Effector memory CD4-positive, alpha-beta T cell (primary cell): Measurements from ENCODE around the gene TTN.
"Not testable (repeated sequence)": the region's sequence is repeated elsewhere in the genome, so short reads cannot be mapped to it uniquely, and the experiment has no call there.

Experiments
- DNase-seq, 3 donors: peaks; one replicate each; pipeline ENCODE4 v3.0.0-alpha.2; 2020
- H3K27ac ChIP-seq: 2 replicates; pipeline ENCODE4 v1.7.0; 2013; ENCODE audit warnings: mild to moderate bottlenecking, low read length, moderate library complexity; ENCODE audit not compliant: insufficient read depth, poor library complexity, severe bottlenecking
- H3K27me3 ChIP-seq: replicated peaks from 2 replicates; pipeline ENCODE4 v1.7.0; 2013; ENCODE audit warnings: mild to moderate bottlenecking, low read length; ENCODE audit not compliant: insufficient read depth, control insufficient read depth, poor library complexity, severe bottlenecking
- H3K36me3 ChIP-seq: 2 replicates; pipeline ENCODE4 v1.7.0; 2013; ENCODE audit warnings: mild to moderate bottlenecking, low read length, moderate library complexity; ENCODE audit not compliant: control insufficient read depth, insufficient read depth
- H3K4me1 ChIP-seq: 2 replicates; pipeline ENCODE4 v1.7.0; 2013; ENCODE audit warnings: low read length, mild to moderate bottlenecking; ENCODE audit not compliant: control insufficient read depth, insufficient read depth, poor library complexity, severe bottlenecking
- H3K4me3 ChIP-seq: 2 replicates; pipeline ENCODE4 v1.7.0; 2013; ENCODE audit warnings: low read length, low read depth, mild to moderate bottlenecking; ENCODE audit not compliant: insufficient read depth, poor library complexity, severe bottlenecking
- H3K9me3 ChIP-seq: 2 replicates; pipeline ENCODE4 v1.7.0; 2013; ENCODE audit warnings: mild to moderate bottlenecking, low read length, moderate library complexity; ENCODE audit not compliant: control insufficient read depth

The TTN gene

GRCh38 chr2:178689808-178690207 lies 117.4 kb downstream of the TTN start:
- DNase-seq = no peak
- H3K4me1 ChIP-seq = no peaks in the 10 kb centered on the region
- no peaks in the 10 kb centered on the region for H3K27me3 ChIP-seq
- no peaks in the 10 kb centered on the region for H3K36me3 ChIP-seq
- H3K9me3 ChIP-seq = no peaks in the 10 kb centered on the region
- H3K4me3 ChIP-seq = no peak overlapping the region
- no peak overlapping the region for H3K27ac ChIP-seq

GRCh38 chr2:178683877-178684276 lies 123.3 kb downstream of the TTN start:
- no peak overlapping the region for H3K27ac ChIP-seq

GRCh38 chr2:178681081-178681480 lies 126.1 kb downstream of the TTN start:
- H3K36me3 ChIP-seq = no peaks in the 10 kb centered on the region
- H3K27ac ChIP-seq = no peak overlapping the region
- no peaks in the 10 kb centered on the region for H3K27me3 ChIP-seq
- DNase-seq = no peak
- H3K4me1 ChIP-seq = no peaks in the 10 kb centered on the region
- no peak overlapping the region for H3K4me3 ChIP-seq
- H3K9me3 ChIP-seq = no peaks in the 10 kb centered on the region

More at GRCh38 chr2:178683877-178684276, 123.3 kb downstream of the TTN start:
- no peak overlapping the region for H3K4me3 ChIP-seq
- H3K27me3 ChIP-seq = no peaks in the 10 kb centered on the region
- no peak for DNase-seq
- H3K36me3 ChIP-seq = no peaks in the 10 kb centered on the region
- no peaks in the 10 kb centered on the region for H3K9me3 ChIP-seq
- no peaks in the 10 kb centered on the region for H3K4me1 ChIP-seq

GRCh38 chr2:178679891-178680290 lies 127.3 kb downstream of the TTN start:
- Histone ChIP-seq H3K27ac (no peak overlapping the region), H3K4me1 (no peaks in the 10 kb centered on the region), H3K27me3 (no peaks in the 10 kb centered on the region), H3K9me3 (no peaks in the 10 kb centered on the region), H3K36me3 (no peaks in the 10 kb centered on the region), H3K4me3 (no peak overlapping the region)
- no peak for DNase-seq

- no peak overlapping the region for H3K27ac ChIP-seq
- no peaks in the 10 kb centered on the region for H3K4me1 ChIP-seq
- no peaks in the 10 kb centered on the region for H3K9me3 ChIP-seq
- DNase-seq = no peak
- H3K27me3 ChIP-seq = no peaks in the 10 kb centered on the region
- H3K4me3 ChIP-seq = no peak overlapping the region
- no peaks in the 10 kb centered on the region for H3K36me3 ChIP-seq
Measured at GRCh38 chr2:178677599-178677998, 129.6 kb downstream of the TTN start.

GRCh38 chr2:178676046-178676445 lies 131.2 kb downstream of the TTN start:
- no peak for DNase-seq
- Histone ChIP-seq H3K4me1 (no peaks in the 10 kb centered on the region), H3K27me3 (no peaks in the 10 kb centered on the region), H3K27ac (no peak overlapping the region), H3K36me3 (no peaks in the 10 kb centered on the region), H3K4me3 (no peak overlapping the region), H3K9me3 (no peaks in the 10 kb centered on the region)

GRCh38 chr2:178674122-178674521 lies 133.1 kb downstream of the TTN start:
- no peaks in the 10 kb centered on the region for H3K27me3 ChIP-seq
- H3K4me1 ChIP-seq = no peaks in the 10 kb centered on the region
- no peaks in the 10 kb centered on the region for H3K9me3 ChIP-seq
- H3K36me3 ChIP-seq = no peaks in the 10 kb centered on the region
- H3K4me3 ChIP-seq = no peak overlapping the region
- no peak for DNase-seq
- no peak overlapping the region for H3K27ac ChIP-seq

- Histone ChIP-seq H3K4me3 (no peak overlapping the region), H3K4me1 (no peaks in the 10 kb centered on the region), H3K9me3 (no peaks in the 10 kb centered on the region), H3K36me3 (no peaks in the 10 kb centered on the region), H3K27me3 (no peaks in the 10 kb centered on the region), H3K27ac (no peak overlapping the region)
- DNase-seq = no peak
Measured at GRCh38 chr2:178666458-178666857, 140.8 kb downstream of the TTN start.

- H3K36me3 ChIP-seq, H3K27me3 ChIP-seq, H3K4me3 ChIP-seq, H3K9me3 ChIP-seq, H3K4me1 ChIP-seq, DNase-seq, H3K27ac ChIP-seq: not testable (repeated sequence)
Measured at GRCh38 chr2:178658480-178658879, 148.7 kb downstream of the TTN start.

GRCh38 chr2:178650554-178650953 lies 156.7 kb downstream of the TTN start:
- Histone ChIP-seq H3K27ac (no peak overlapping the region), H3K4me3 (no peak overlapping the region), H3K9me3 (no peaks in the 10 kb centered on the region), H3K36me3 (no peaks in the 10 kb centered on the region), H3K4me1 (no peaks in the 10 kb centered on the region), H3K27me3 (no peaks in the 10 kb centered on the region)
- no peak for DNase-seq

- Histone ChIP-seq H3K4me1 (no peaks in the 10 kb centered on the region), H3K4me3 (no peak overlapping the region), H3K9me3 (no peaks in the 10 kb centered on the region), H3K27me3 (no peaks in the 10 kb centered on the region), H3K36me3 (no peaks in the 10 kb centered on the region), H3K27ac (no peak overlapping the region)
- no peak for DNase-seq
Measured at GRCh38 chr2:178644919-178645318, 162.3 kb downstream of the TTN start.
